IPS-18c (cell line): ENCODE measurements around the gene CDK5R2.

Source experiments
- H3K4me3 ChIP-seq: 2 replicates; pipeline ENCODE4 v1.7.0; 2013; ENCODE audit warnings: low read depth, mild to moderate bottlenecking, low read length, moderate library complexity; ENCODE audit not compliant: insufficient read depth
- H3K9me3 ChIP-seq: one replicate; pipeline ENCODE4 v1.6.1; 2013; ENCODE audit warnings: mild to moderate bottlenecking, low read length, moderate library complexity; ENCODE audit not compliant: control insufficient read depth, insufficient read depth

The CDK5R2 gene

DNA sequence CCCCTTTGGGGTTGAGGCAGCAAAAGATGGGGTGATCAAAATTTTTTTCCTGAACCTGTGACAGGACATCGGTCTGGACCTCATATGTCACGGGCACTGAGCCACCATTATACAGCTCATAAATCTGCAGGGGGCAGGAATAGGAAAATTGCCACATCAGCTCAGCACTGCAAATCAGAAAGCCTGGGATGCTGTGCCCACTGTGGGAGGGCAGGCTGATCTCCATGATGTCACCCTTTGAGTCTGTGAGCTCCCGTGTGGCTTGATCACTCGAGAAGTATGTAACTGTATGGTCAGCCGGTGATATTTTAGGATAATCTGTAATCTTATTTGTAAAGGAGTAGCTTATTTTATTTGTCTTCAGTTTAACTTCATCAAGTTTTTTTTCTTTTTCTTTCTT is 51.4 kb downstream of the CDK5R2 start:
- Histone ChIP-seq H3K4me3 (no peak overlapping the region), H3K9me3 (no peaks in the 10 kb centered on the region)
